Smooth muscle cell (in vitro differentiated cells): ENCODE data around the gene HCFC1. TPM values are rescaled to one million over a fixed set of nuclear protein-coding genes. Genes with fewer than 3 reads are reported as not detected.
A peak's percentile ranks its signal among the peaks of the same experiment; 100 is the strongest.

Experiments used
- DNase-seq: peaks from one replicate; lab custom pipeline; 2025; ENCODE audit not compliant: unreplicated experiment; lab: John Stamatoyannopoulos, UW
- H2AFZ ChIP-seq: fragments of 200-600 bp; sonication (generic); 2 replicates; pipeline ENCODE4 v1.6.0; 2016; ENCODE audit warnings: antibody characterized with exemption, low read depth, mild to moderate bottlenecking
- H3F3A ChIP-seq: fragments of 200-600 bp; sonication (generic); 2 replicates; pipeline ENCODE4 v1.6.0; 2017; ENCODE audit warnings: antibody characterized with exemption, low read depth
- H3K27ac ChIP-seq: fragments of 200-600 bp; sonication (generic); 2 replicates; pipeline ENCODE4 v1.5.1; 2016; ENCODE audit warnings: low read depth, mild to moderate bottlenecking
- H3K27me3 ChIP-seq: fragments of 200-600 bp; sonication (generic); 2 replicates; pipeline ENCODE4 v1.6.1; 2016; ENCODE audit warnings: low read depth, mild to moderate bottlenecking
- H3K36me3 ChIP-seq: fragments of 200-600 bp; sonication (generic); 2 replicates; pipeline ENCODE4 v1.5.1; 2016; ENCODE audit warnings: low read depth
- H3K4me1 ChIP-seq: fragments of 200-600 bp; sonication (generic); 2 replicates; pipeline ENCODE4 v1.5.1; 2016; ENCODE audit warnings: low read depth
- H3K4me2 ChIP-seq: fragments of 200-600 bp; sonication (generic); 2 replicates; pipeline ENCODE4 v1.6.0; 2016; ENCODE audit warnings: mild to moderate bottlenecking
- H3K4me3 ChIP-seq: fragments of 200-600 bp; sonication (generic); 2 replicates; pipeline ENCODE4 v1.5.1; 2016; ENCODE audit warnings: mild to moderate bottlenecking
- H3K79me2 ChIP-seq: fragments of 200-600 bp; sonication (generic); 2 replicates; pipeline ENCODE4 v1.6.0; 2016; ENCODE audit warnings: low read depth, mild to moderate bottlenecking
- H3K9ac ChIP-seq: fragments of 200-600 bp; sonication (generic); 2 replicates; pipeline ENCODE4 v1.6.0; 2016; ENCODE audit warnings: low read depth
- H3K9me3 ChIP-seq: fragments of 200-600 bp; sonication (generic); replicated peaks from 2 replicates; pipeline ENCODE4 v1.5.1; 2016; ENCODE audit warnings: low read depth
- H4K20me1 ChIP-seq: fragments of 200-600 bp; sonication (generic); 2 replicates; pipeline ENCODE4 v1.6.0; 2016; ENCODE audit warnings: low read depth
- CTCF ChIP-seq: fragments of 200-600 bp; sonication (generic); IDR thresholded peaks from 2 replicates; pipeline ENCODE4 v1.5.1; 2017; ENCODE audit warnings: borderline replicate concordance, mild to moderate bottlenecking, antibody characterized with exemption; ENCODE audit not compliant: insufficient read depth, poor library complexity, severe bottlenecking
- WGBS: methylation state at CpG from one replicate; pipeline ENCODE4 v1.1.7; 2016; ENCODE audit warnings: low lambda C conversion rate; 5-methylcytosine and 5-hydroxymethylcytosine counted together
- polyA plus RNA-seq: library from polyadenylated mRNA; unstranded; fragments of >200 nt; fragmentation: Nextera tagmentation; extraction: Ambion mirVana; gene quantifications from 2 replicates; pipeline ENCODE4 v1.2.1, GENCODE V29; 2016
- total RNA-seq: library from RNA; depleted of rRNA; stranded (reverse); fragments of >200 nt; gene quantifications from 2 replicates; pipeline ENCODE4 v1.2.3, GENCODE V29; 2014

Gene HCFC1
- total and polyA plus RNA-seq, 2 experiments from 2014 or later, result 22.8 to 23.3 TPM

DNA sequence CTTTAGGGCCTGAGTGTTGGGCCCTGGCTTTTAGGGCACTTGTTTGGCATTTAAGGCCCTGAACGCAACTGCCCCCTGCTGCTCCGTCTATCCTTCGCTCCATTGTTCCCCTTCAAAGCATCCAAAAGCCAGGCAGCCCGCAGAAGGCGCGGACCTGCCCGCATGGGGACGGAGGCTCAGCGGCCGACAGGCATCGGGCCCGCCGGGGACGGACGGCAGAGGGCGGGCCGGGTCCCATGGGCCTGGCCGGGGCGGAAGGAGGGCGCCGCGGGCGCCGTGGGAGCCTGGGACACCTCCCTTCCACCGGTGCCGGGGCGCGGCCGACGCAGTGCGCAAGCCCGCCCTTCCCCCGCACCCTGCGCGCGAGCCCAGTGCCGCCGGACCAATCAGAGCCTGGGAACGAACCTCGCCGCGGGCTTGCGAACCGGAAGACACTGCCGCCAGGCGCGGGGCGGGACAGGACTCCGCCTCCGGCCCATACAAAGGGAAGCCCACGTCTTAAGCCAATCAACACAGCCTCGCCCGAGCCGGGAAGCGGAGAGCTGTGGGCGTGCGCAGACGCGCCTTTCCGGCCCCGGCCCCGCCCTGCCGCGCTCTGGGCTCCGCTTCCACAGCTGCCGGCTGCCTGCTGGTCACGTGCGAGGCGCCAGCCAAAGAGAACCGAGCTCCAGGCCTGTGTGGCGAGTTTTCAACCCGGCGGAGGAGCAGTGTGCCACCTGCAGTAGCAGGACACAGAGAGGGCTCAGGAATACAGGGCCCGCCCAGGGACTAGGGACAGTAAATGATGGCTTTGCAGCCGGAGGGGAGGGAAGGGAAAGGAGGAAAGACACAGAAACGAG, 43.5 kb downstream of the HCFC1 start:
- Histone ChIP-seq H2AFZ (no peak overlapping the region), H3K4me3 (peak overlapping the region; percentile 58), H3K4me2 (peak overlapping the region; percentile 87), H3K9ac (peak overlapping the region; percentile 39), H3K79me2 (peaks cover 4% of the 10 kb centered on the region), H3K9me3 (no peaks in the 10 kb centered on the region), H4K20me1 (no peaks in the 10 kb centered on the region), H3F3A (no peaks in the 10 kb centered on the region), H3K27ac (peak overlapping the region; percentile 72), H3K27me3 (no peaks in the 10 kb centered on the region), H3K36me3 (no peaks in the 10 kb centered on the region), H3K4me1 (no peaks in the 10 kb centered on the region)
- 46% methylated on average over 64 of the region's 76 CpGs for WGBS
- no peak for TF ChIP-seq CTCF
- DNase-seq, result peak; percentile 71

DNA sequence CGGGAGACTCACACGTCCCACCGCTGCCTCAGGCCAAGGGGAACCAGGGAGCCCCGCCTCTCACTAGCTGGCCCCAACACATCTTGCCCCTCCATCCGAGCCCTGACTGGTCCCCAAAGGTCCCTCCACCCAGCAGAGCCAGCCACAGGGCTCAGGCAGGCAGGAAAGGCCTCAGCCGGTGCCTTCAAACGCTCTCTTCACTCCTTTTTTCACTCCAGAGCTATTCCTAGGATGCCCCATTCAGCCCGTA, 44.0 kb downstream of the HCFC1 start:
- H3F3A ChIP-seq, result no peaks in the 10 kb centered on the region
- 40% methylated on average over 8 of the region's 8 CpGs for WGBS
- no peaks in the 10 kb centered on the region for H3K27me3 ChIP-seq
- H3K79me2 ChIP-seq, result no peaks in the 10 kb centered on the region
- no peaks in the 10 kb centered on the region for H3K9me3 ChIP-seq
- no peak overlapping the region for H2AFZ ChIP-seq
- H3K4me3 ChIP-seq, result peak overlapping the region; percentile 58
- peak overlapping the region; percentile 39 for H3K9ac ChIP-seq
- H3K36me3 ChIP-seq, result no peaks in the 10 kb centered on the region
- no peak for DNase-seq
- H4K20me1 ChIP-seq, result no peaks in the 10 kb centered on the region
- H3K4me2 ChIP-seq, result peak overlapping the region; percentile 87
- H3K27ac ChIP-seq, result peak overlapping the region; percentile 72
- no peak for TF ChIP-seq CTCF
- no peaks in the 10 kb centered on the region for H3K4me1 ChIP-seq

GRCh38 chrX:153926858-153927671, 44.6 kb downstream of the HCFC1 start:
- no peak for TF ChIP-seq CTCF
- Histone ChIP-seq H3K36me3 (no peaks in the 10 kb centered on the region), H3K4me3 (peak overlapping the region; percentile 58), H3K4me1 (no peaks in the 10 kb centered on the region), H3K9me3 (no peaks in the 10 kb centered on the region), H4K20me1 (no peaks in the 10 kb centered on the region), H2AFZ (no peak overlapping the region), H3K9ac (no peak overlapping the region), H3K27ac (peak overlapping the region; percentile 72), H3K79me2 (no peaks in the 10 kb centered on the region), H3K27me3 (no peaks in the 10 kb centered on the region), H3K4me2 (peak overlapping the region; percentile 87), H3F3A (no peaks in the 10 kb centered on the region)
- 65% methylated on average over 31 of the region's 31 CpGs for WGBS
- DNase-seq, result no peak

- Histone ChIP-seq H3K4me3 (no peak overlapping the region), H2AFZ (no peak overlapping the region), H3K27me3 (no peaks in the 10 kb centered on the region), H3K9ac (no peak overlapping the region), H3K79me2 (no peaks in the 10 kb centered on the region), H3F3A (no peaks in the 10 kb centered on the region), H3K27ac (peak overlapping the region; percentile 49), H3K4me2 (peak overlapping the region; percentile 87), H3K36me3 (no peaks in the 10 kb centered on the region), H3K9me3 (no peaks in the 10 kb centered on the region), H3K4me1 (no peaks in the 10 kb centered on the region), H4K20me1 (no peaks in the 10 kb centered on the region)
- TF ChIP-seq CTCF, result no peak
- DNase-seq, result no peak
- WGBS, result 37% methylated on average over 4 of the region's 4 CpGs
Observed at GRCh38 chrX:153926552-153926857, 45.1 kb downstream of the HCFC1 start.
